ENCODE measurements around the gene RBM15.

- no peak for TF ChIP-seq CTCF (IDR thresholded peaks at IDR 0.05; ENCODE audit: insufficient read depth, low read depth, low read length)
- TF ChIP-seq EZH2 (IDR thresholded peaks at IDR 0.05; ENCODE audit: insufficient read depth, low read length) = no peak
Measured at GRCh38 chr1:110316735-110317134, 22.4 kb upstream of the RBM15 start.
